K562 (cell line): ENCODE measurements around the gene TBL1XR1. TPM values are rescaled to one million over a fixed set of nuclear protein-coding genes. Genes with fewer than 3 reads are reported as not detected.

Experiments
- ATAC-seq: fragments of 200-7000 bp; cut with Tn5 transposase; 3 replicates; pipeline ENCODE4 v1.9.1; 2020; ENCODE audit warnings: moderate library complexity
- BruUV-seq: library from RNA; stranded (reverse); fragments of 400-500 nt; replicated peaks from 2 replicates; lab custom pipeline; 2021; lab: Mats Ljungman, UMichigan
- CTCF ChIA-PET: fragments of 300-600 bp; formaldehyde crosslinking; extraction: SDS; loops from one replicate; lab custom pipeline; 2021; ENCODE audit warnings: low intra/inter-chr PET ratio; lab: Yijun Ruan, JAX
- POLR2A ChIA-PET: fragments of 300-600, 350-650 bp; sonication (Branson Sonifier 250); formaldehyde crosslinking; extraction: SDS; loops from one replicate; lab custom pipeline; 2021; ENCODE audit warnings: antibody characterized with exemption, inconsistent platforms; lab: Yijun Ruan, JAX
- DNase-seq, 4 experiments: peaks; one replicate each; pipeline versions ENCODE4 v3.0.0 to v3.0.0-alpha.2; 2011 to 2018; ENCODE audit warnings: low spot score in 3 of 4, mixed read lengths in 3 of 4; ENCODE audit errors: extremely low read depth in 1 of 4
- FAIRE-seq: peaks from 2 replicates; lab custom pipeline; 2011; peaks lifted over from hg19 to GRCh38; lab: Jason Lieb, UNC
- H2AFZ ChIP-seq: 2 replicates; pipeline ENCODE4 v1.6.0; 2011; ENCODE audit warnings: low read depth, low read length, control low read depth, inconsistent platforms
- H3K27ac ChIP-seq: fragments of 200-600 bp; 3 replicates; pipeline ENCODE4 v1.8.0; 2011; ENCODE audit warnings: low read depth, mild to moderate bottlenecking, control low read depth, inconsistent platforms, low read length, moderate library complexity, mixed read lengths; ENCODE audit errors: extremely low read depth
- H3K27me3 ChIP-seq, 2 experiments: fragments of 300-600 bp in 1 of 2; 2 replicates in 1 of 2; 3 replicates in 1 of 2; pipeline versions ENCODE4 v1.6.0 to v1.8.0; 2011; ENCODE audit warnings: inconsistent platforms in 2 of 2, low read length in 2 of 2, mild to moderate bottlenecking in 1 of 2, mixed read lengths in 1 of 2, moderate library complexity in 1 of 2; ENCODE audit not compliant: control insufficient read depth in 2 of 2, insufficient read depth in 2 of 2
- H3K36me3 ChIP-seq: fragments of 300-600 bp; 3 replicates; pipeline ENCODE4 v1.8.0; 2011; ENCODE audit warnings: mild to moderate bottlenecking, low read length, inconsistent platforms; ENCODE audit not compliant: control insufficient read depth, insufficient read depth
- H3K4me1 ChIP-seq, 2 experiments: fragments of 200-600 bp in 1 of 2; replicated peaks in 1 of 2; 2 replicates in 1 of 2; 3 replicates in 1 of 2; pipeline versions ENCODE4 v1.5.1 to v1.8.0; 2011; ENCODE audit warnings: inconsistent platforms in 2 of 2, low read length in 2 of 2, mild to moderate bottlenecking in 1 of 2, mixed read lengths in 1 of 2, moderate library complexity in 1 of 2; ENCODE audit not compliant: control insufficient read depth in 2 of 2, insufficient read depth in 2 of 2
- H3K4me2 ChIP-seq: 2 replicates; pipeline ENCODE4 v1.6.1; 2011; ENCODE audit warnings: low read length, control low read depth, inconsistent platforms, mixed read lengths; ENCODE audit not compliant: insufficient read depth
- H3K4me3 ChIP-seq: fragments of 200-600 bp; sonication (generic), shearing (Covaris generic); 2 replicates; pipeline ENCODE4 v1.5.1; 2016; ENCODE audit warnings: control low read depth, inconsistent platforms
- H3K79me2 ChIP-seq: fragments of 200-600 bp; 3 replicates; pipeline ENCODE4 v1.8.0; 2011; ENCODE audit warnings: low read length, inconsistent platforms; ENCODE audit not compliant: control insufficient read depth, insufficient read depth
- H3K9ac ChIP-seq, 2 experiments: 2 replicates each; pipeline versions ENCODE4 v1.6.0 to v1.6.1; 2011; ENCODE audit warnings: low read depth in 2 of 2, low read length in 2 of 2, control low read depth in 1 of 2, inconsistent platforms in 1 of 2, mild to moderate bottlenecking in 1 of 2, mixed read lengths in 1 of 2; ENCODE audit not compliant: insufficient read depth in 1 of 2
- H3K9me1 ChIP-seq: one replicate; pipeline ENCODE4 v1.6.0; 2011; ENCODE audit warnings: inconsistent platforms, mild to moderate bottlenecking, low read length, moderate library complexity; ENCODE audit not compliant: control insufficient read depth, insufficient read depth
- H3K9me3 ChIP-seq: replicated peaks from 2 replicates; pipeline ENCODE4 v1.5.1; 2011; ENCODE audit warnings: low read depth, low read length, inconsistent platforms; ENCODE audit not compliant: control insufficient read depth, insufficient read depth
- H4K20me1 ChIP-seq: replicated peaks from 2 replicates; pipeline ENCODE4 v1.6.1; 2011; ENCODE audit warnings: low read length, inconsistent platforms, mixed read lengths; ENCODE audit not compliant: control insufficient read depth, insufficient read depth
- BHLHE40 ChIP-seq: IDR thresholded peaks from 2 replicates; pipeline ENCODE4 v1.6.1; 2011; ENCODE audit warnings: low read length, improper control_type of control experiment
- CSDE1 ChIP-seq, 2 experiments: fragments of 450-650 bp; IDR thresholded peaks; 2 replicates each; pipeline ENCODE4 v1.6.1; 2016; ENCODE audit warnings: mild to moderate bottlenecking in 1 of 2
- GTF2B ChIP-seq: IDR thresholded peaks from 2 replicates; pipeline ENCODE4 v1.6.1; 2011; ENCODE audit not compliant: insufficient read length; ENCODE audit errors: extremely low read depth
- KAT8 ChIP-seq: fragments of 450-650 bp; IDR thresholded peaks from 2 replicates; pipeline ENCODE4 v1.6.1; 2016; ENCODE audit warnings: low read depth, mild to moderate bottlenecking
- PHF21A ChIP-seq: fragments of 450-650 bp; IDR thresholded peaks from 2 replicates; pipeline ENCODE4 v1.6.1; 2017; ENCODE audit warnings: low read depth, borderline replicate concordance
- POLR2B ChIP-seq: fragments of 450-650 bp; IDR thresholded peaks from 2 replicates; pipeline ENCODE4 v1.6.1; 2018; ENCODE audit warnings: low read depth; ENCODE audit not compliant: partially characterized antibody
- PTRF ChIP-seq: fragments of 450-650 bp; IDR thresholded peaks from 2 replicates; pipeline ENCODE4 v1.6.1; 2016; ENCODE audit warnings: mild to moderate bottlenecking, missing genetic modification characterization, missing compliant biosample characterization
- SIRT6 ChIP-seq: IDR thresholded peaks from one replicate; pipeline ENCODE4 v1.6.1; 2012; ENCODE audit warnings: low read depth, mild to moderate bottlenecking, control low read depth, inconsistent platforms, low read length, moderate library complexity
- SMAD2 ChIP-seq: fragments of 150-350 bp; IDR thresholded peaks from 2 replicates; pipeline ENCODE4 v1.6.1; 2014; ENCODE audit warnings: low read depth, mild to moderate bottlenecking, low read length
- TAL1 ChIP-seq: fragments of 450-650 bp; IDR thresholded peaks from 2 replicates; pipeline ENCODE4 v1.6.1; 2016; ENCODE audit warnings: mild to moderate bottlenecking
- ZBTB7A ChIP-seq: IDR thresholded peaks from 2 replicates; pipeline ENCODE4 v1.6.1; 2011; ENCODE audit warnings: low read depth, mild to moderate bottlenecking, low read length, moderate library complexity, borderline replicate concordance; ENCODE audit not compliant: control insufficient read depth
- ZKSCAN3 ChIP-seq: fragments of 250-450 bp; sonication (Bioruptor Pico); IDR thresholded peaks from 2 replicates; pipeline ENCODE4 v1.4.0; 2020
- ZNF184 ChIP-seq: sonication (generic); formaldehyde crosslinking; IDR thresholded peaks from 2 replicates; pipeline ENCODE4 v1.5.0; 2020; ENCODE audit warnings: missing genetic modification reagents
- ZNF639 ChIP-seq, 2 experiments: fragments of 200-800 bp in 1 of 2; sonication (Bioruptor generic) in 1 of 2; sonication (generic) in 1 of 2; formaldehyde crosslinking in 1 of 2; IDR thresholded peaks in 1 of 2; conservative IDR thresholded peaks in 1 of 2; 2 replicates each; pipeline versions ENCODE4 v1.5.0 to v1.6.1; 2016 to 2020; ENCODE audit warnings: missing compliant biosample characterization in 1 of 2, missing genetic modification characterization in 1 of 2, missing genetic modification reagents in 1 of 2
- ZNF699 ChIP-seq: fragments of 250-450 bp; sonication (Bioruptor Pico); IDR thresholded peaks from 2 replicates; pipeline ENCODE4 v1.8.0; 2021; ENCODE audit warnings: mild to moderate bottlenecking, moderate library complexity; ENCODE audit not compliant: insufficient replicate concordance
- ZNF778 ChIP-seq: fragments of 450-650 bp; formaldehyde crosslinking; IDR thresholded peaks from 2 replicates; pipeline ENCODE4 v1.4.0; 2020; ENCODE audit warnings: mild to moderate bottlenecking, moderate library complexity
- WGBS: fragments of 100-300 bp; shearing (Covaris generic); methylation state at CpG from one replicate; pipeline ENCODE4 v1.1.6; 2016; ENCODE audit warnings: low coverage, mixed read lengths; ENCODE audit not compliant: insufficient coverage; ENCODE audit errors: missing lambda C conversion rate; 5-methylcytosine and 5-hydroxymethylcytosine counted together
- in situ Hi-C: fragments of 300-500 bp; cut with MboI; formaldehyde crosslinking; loops from 4 replicates; pipeline ENCODE4 v1.15.0; 2018; ENCODE audit warnings: inconsistent platforms, mixed read lengths
- intact Hi-C: fragments of 100-400 bp; cut with micrococcal nuclease; formaldehyde crosslinking; loops from 2 replicates; pipeline ENCODE4 v1.14.2; 2022
- polyA plus RNA-seq, 8 experiments: library from polyadenylated mRNA; depleted of rRNA in 4 of 8; stranded (reverse) in 5 of 8; unstranded in 3 of 8; fragments of >200 nt; fragmentation: Nextera tagmentation in 2 of 8; fragmentation: Illumina TruSeq in 1 of 8; extraction: Ambion mirVana in 2 of 8; extraction: Trizol in 1 of 8; gene quantifications; 2 replicates each; pipeline versions ENCODE4 v1.2.1 to v1.2.3, GENCODE V29; 2011 to 2014; ENCODE audit warnings: inconsistent platforms in 1 of 8, missing spikeins in 1 of 8
- total RNA-seq, 7 experiments: library from RNA; depleted of rRNA in 6 of 7; stranded (reverse); fragments of >200 nt in 6 of 7; fragmentation: Illumina TruSeq in 2 of 7; extraction: Trizol in 2 of 7; gene quantifications; 2 replicates each; pipeline versions ENCODE4 v1.2.1 to v1.2.3, GENCODE V29; 2011 to 2021; ENCODE audit warnings: low replicate concordance in 1 of 7
- TF ChIP-seq, protein P1 (sequence below): fragments of 450-650 bp; IDR thresholded peaks from 2 replicates; pipeline ENCODE4 v1.6.1; 2018; ENCODE audit warnings: mild to moderate bottlenecking, low read depth; ENCODE audit not compliant: partially characterized antibody

The TBL1XR1 gene
- total and polyA plus RNA-seq, 9 of the 15 experiments (the other 6 are each of a cell fraction or from before 2014, with no cell fraction given) = 19.6 to 171 (median 83.3) TPM

GRCh38 chr3:177026505-177027277 lies 170.6 kb downstream of the TBL1XR1 start (continued):
- TF ChIP-seq CSDE1 (IDR thresholded peaks at IDR 0.05) (no peak), TAL1 (peak; percentile 78), BHLHE40 (no peak)

DNA sequence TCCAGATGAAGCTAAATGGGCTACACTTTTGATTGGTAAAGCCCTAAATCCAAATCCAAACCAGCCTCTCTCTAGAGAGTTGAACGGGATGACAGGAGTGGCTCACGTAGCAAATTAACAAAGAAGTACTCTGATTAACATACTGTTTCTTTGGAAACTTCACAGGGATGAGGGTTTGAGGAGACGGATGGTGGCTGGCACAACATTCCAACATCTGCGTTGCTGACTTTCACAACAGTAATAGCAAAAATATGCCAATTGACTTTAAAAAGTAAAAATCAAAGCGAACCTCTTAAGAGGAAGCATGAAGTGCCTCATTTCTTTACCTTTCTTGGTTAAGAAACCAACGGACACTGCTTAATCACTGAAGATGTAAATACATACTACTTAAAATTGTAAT lies 181.4 kb downstream of the TBL1XR1 start:
- intact Hi-C loops (no loop called here), in situ Hi-C loops (no loop called here)
- WGBS = 61% methylated on average over 6 of the region's 6 CpGs
- CTCF ChIA-PET = no interaction called here
- DNase-seq (no peak), FAIRE-seq (no peak), ATAC-seq (no peak; the same call in 2 of the 3 replicates)
- H3K4me2 ChIP-seq = no peak overlapping the region
- no peak overlapping the region for H3K4me3 ChIP-seq
- H3K4me1 ChIP-seq = no peaks in the 10 kb centered on the region
- H3K27ac ChIP-seq = no peak overlapping the region
- no peaks in the 10 kb centered on the region for H3K9me3 ChIP-seq
- H3K9me1 ChIP-seq = no peaks in the 10 kb centered on the region
- POLR2A ChIA-PET = interaction anchor here (0.8 kb wide), 1 partner anchor 18 kb away, joined by 3 read pairs; no protein-coding TSS in a partner anchor
- H3K79me2 ChIP-seq = no peaks in the 10 kb centered on the region
- no peaks in the 10 kb centered on the region for H4K20me1 ChIP-seq
- no peak overlapping the region for H2AFZ ChIP-seq
- no peaks in the 10 kb centered on the region for H3K27me3 ChIP-seq
- no peak overlapping the region for H3K9ac ChIP-seq
- no TSS peak for BruUV-seq
- peaks cover 12% of the 10 kb centered on the region; the same call in 2 of the 3 replicates for H3K36me3 ChIP-seq
- TF ChIP-seq ZNF699 (CRISPR knock-in tag) = no peak
- no peak for TF ChIP-seq POLR2B
- TF ChIP-seq PHF21A = no peak
- no peak for TF ChIP-seq KAT8
- TF ChIP-seq, protein P1, sequence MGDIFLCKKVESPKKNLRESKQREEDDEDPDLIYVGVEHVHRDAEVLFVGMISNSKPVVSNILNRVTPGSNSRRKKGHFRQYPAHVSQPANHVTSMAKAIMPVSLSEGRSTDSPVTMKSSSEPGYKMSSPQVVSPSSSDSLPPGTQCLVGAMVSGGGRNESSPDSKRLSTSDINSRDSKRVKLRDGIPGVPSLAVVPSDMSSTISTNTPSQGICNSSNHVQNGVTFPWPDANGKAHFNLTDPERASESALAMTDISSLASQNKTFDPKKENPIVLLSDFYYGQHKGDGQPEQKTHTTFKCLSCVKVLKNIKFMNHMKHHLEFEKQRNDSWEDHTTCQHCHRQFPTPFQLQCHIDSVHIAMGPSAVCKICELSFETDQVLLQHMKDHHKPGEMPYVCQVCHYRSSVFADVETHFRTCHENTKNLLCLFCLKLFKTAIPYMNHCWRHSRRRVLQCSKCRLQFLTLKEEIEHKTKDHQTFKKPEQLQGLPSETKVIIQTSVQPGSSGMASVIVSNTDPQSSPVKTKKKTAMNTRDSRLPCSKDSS = no peak
- TF ChIP-seq ZNF639 (CRISPR knock-in tag; conservative IDR thresholded peaks at IDR 0.05 in 1 of 2, IDR thresholded peaks at IDR 0.05 in 1 of 2) = no peak
- TF ChIP-seq GTF2B = no peak
- TF ChIP-seq SMAD2 = no peak
- no peak for TF ChIP-seq ZNF184 (CRISPR knock-in tag)
- no peak for TF ChIP-seq ZNF778 (CRISPR knock-in tag)
- TF ChIP-seq ZKSCAN3 (CRISPR knock-in tag) = no peak
- no peak for TF ChIP-seq SIRT6
- TF ChIP-seq PTRF = no peak
- TF ChIP-seq ZBTB7A = no peak
